OCI-LY3 (cell line): ENCODE measurements around the gene PHC2.

Experiments used
- H2AFZ ChIP-seq: fragments of 200-600, 300-600 bp; shearing (Covaris generic); 2 replicates; pipeline ENCODE4 v1.6.0; 2014; ENCODE audit warnings: antibody characterized with exemption, low read depth, low read length
- H3K27ac ChIP-seq: fragments of 200-600, 300-600 bp; sonication (generic); 2 replicates; pipeline ENCODE4 v1.5.1; 2014; ENCODE audit warnings: mild to moderate bottlenecking, low read length, moderate library complexity, mixed read lengths
- H3K27me3 ChIP-seq: fragments of 200-600, 300-600 bp; sonication (generic); 2 replicates; pipeline ENCODE4 v1.6.1; 2014; ENCODE audit warnings: low read depth, low read length, mixed read lengths
- H3K36me3 ChIP-seq: fragments of 200-600, 300-600 bp; sonication (generic); replicated peaks from 2 replicates; pipeline ENCODE3; 2014; ENCODE audit warnings: low read depth, low read length, mixed read lengths
- H3K4me1 ChIP-seq: fragments of 300-600, 200-600 bp; sonication (generic); 2 replicates; pipeline ENCODE4 v1.6.1; 2014; ENCODE audit warnings: low read length, mixed read lengths
- H3K4me2 ChIP-seq: fragments of 200-600, 300-600 bp; sonication (generic); 2 replicates; pipeline ENCODE4 v1.6.1; 2014; ENCODE audit warnings: low read length, mixed read lengths
- H3K4me3 ChIP-seq: fragments of 300-600, 200-600 bp; sonication (generic); 2 replicates; pipeline ENCODE4 v1.5.1; 2014; ENCODE audit warnings: antibody characterized with exemption, mild to moderate bottlenecking, low read length, moderate library complexity
- H3K79me2 ChIP-seq: fragments of 300-600, 200-600 bp; shearing (Covaris generic); 2 replicates; pipeline ENCODE4 v1.6.1; 2014; ENCODE audit warnings: mild to moderate bottlenecking, low read length, mixed read lengths
- H3K9ac ChIP-seq: fragments of 300-600, 200-600 bp; shearing (Covaris generic); 2 replicates; pipeline ENCODE4 v1.6.0; 2014; ENCODE audit warnings: mild to moderate bottlenecking, low read length, moderate library complexity
- H3K9me3 ChIP-seq: fragments of 200-600, 300-600 bp; shearing (Covaris generic); 2 replicates; pipeline ENCODE4 v1.6.1; 2014; ENCODE audit warnings: low read length, mixed read lengths; ENCODE audit not compliant: insufficient read depth
- H4K20me1 ChIP-seq: fragments of 200-600, 300-600 bp; sonication (generic); 2 replicates; pipeline ENCODE4 v1.6.1; 2016; ENCODE audit warnings: low read length, mixed read lengths; ENCODE audit not compliant: insufficient read depth
- EZH2phosphoT487 ChIP-seq: fragments of 200-600 bp; shearing (Covaris generic); IDR thresholded peaks from 2 replicates; pipeline ENCODE4 v1.6.1; 2018; ENCODE audit warnings: antibody characterized with exemption, mixed run types, low read depth
- TF ChIP-seq, protein P1 (sequence below): fragments of 200-600, 300-600 bp; sonication (generic); IDR thresholded peaks from 2 replicates; pipeline ENCODE4 v1.5.1; 2014; ENCODE audit warnings: antibody characterized with exemption, low read length, low read depth

The PHC2 gene

DNA sequence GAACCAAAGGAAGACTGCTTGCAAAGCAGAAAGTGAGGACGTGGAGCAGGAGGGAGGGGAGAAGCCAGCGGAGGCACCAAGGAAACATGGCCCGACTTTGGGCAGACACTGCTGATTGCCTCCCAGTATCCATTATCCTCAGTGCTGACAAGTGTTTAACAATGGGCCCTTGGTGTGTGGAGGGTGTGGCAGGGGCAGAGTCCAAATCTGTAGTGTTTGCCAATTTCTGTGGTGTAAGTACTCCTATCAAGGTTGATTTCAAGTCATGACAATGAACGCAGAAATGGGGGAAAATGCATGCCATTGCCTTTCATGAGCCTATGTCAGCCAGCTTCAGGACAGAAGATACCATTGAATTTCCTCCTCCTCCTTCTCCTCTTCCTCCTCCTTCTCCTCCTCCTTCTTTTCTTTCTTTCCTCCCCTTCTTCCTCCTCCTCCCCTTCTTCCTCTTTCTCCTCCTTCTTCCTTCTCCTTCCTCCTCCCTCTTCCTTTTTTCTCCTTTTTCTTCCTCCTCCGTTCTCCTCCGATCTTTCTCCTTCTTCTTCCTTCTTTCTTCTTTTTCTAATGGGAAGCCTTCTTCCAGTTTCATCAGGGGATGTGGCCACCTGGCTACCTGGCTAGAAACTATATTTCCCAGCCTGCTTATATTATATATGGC is 10.3 kb upstream of the PHC2 start:
- H2AFZ ChIP-seq = no peak overlapping the region
- no peaks in the 10 kb centered on the region for H3K4me1 ChIP-seq
- no peak for TF ChIP-seq EZH2phosphoT487
- TF ChIP-seq, protein P1, sequence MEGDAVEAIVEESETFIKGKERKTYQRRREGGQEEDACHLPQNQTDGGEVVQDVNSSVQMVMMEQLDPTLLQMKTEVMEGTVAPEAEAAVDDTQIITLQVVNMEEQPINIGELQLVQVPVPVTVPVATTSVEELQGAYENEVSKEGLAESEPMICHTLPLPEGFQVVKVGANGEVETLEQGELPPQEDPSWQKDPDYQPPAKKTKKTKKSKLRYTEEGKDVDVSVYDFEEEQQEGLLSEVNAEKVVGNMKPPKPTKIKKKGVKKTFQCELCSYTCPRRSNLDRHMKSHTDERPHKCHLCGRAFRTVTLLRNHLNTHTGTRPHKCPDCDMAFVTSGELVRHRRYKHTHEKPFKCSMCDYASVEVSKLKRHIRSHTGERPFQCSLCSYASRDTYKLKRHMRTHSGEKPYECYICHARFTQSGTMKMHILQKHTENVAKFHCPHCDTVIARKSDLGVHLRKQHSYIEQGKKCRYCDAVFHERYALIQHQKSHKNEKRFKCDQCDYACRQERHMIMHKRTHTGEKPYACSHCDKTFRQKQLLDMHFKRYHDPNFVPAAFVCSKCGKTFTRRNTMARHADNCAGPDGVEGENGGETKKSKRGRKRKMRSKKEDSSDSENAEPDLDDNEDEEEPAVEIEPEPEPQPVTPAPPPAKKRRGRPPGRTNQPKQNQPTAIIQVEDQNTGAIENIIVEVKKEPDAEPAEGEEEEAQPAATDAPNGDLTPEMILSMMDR = no peak

DNA sequence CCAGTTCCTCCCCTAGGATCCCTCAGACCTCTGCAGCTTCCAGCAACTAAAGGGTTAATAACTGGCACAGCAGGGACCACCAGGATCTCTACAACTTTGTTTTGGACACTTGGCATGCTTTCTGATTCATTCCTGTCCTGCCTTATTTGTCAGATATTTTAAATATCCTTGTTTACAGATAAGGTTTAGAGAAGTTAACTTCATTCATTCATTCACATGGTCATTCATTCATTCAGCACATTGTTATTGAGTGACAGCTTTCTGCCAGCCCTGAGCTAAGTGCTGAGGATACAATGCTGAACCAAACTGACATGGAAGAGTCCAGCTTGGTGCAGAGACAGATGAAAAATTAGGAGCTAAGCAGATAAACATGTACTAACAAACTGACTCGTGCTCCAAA is 8.8 kb upstream of the PHC2 start:
- H4K20me1 ChIP-seq = no peaks in the 10 kb centered on the region
- H3K9ac ChIP-seq = no peak overlapping the region
- H3K4me3 ChIP-seq = no peak overlapping the region
- H2AFZ ChIP-seq = no peak overlapping the region
- H3K27ac ChIP-seq = no peak overlapping the region
- TF ChIP-seq, protein P1 = no peak
- TF ChIP-seq EZH2phosphoT487 = no peak
- H3K4me1 ChIP-seq = no peaks in the 10 kb centered on the region
- no peaks in the 10 kb centered on the region for H3K36me3 ChIP-seq
- no peaks in the 10 kb centered on the region for H3K79me2 ChIP-seq
- H3K9me3 ChIP-seq = no peaks in the 10 kb centered on the region
- no peak overlapping the region for H3K4me2 ChIP-seq
- peaks cover 39% of the 10 kb centered on the region for H3K27me3 ChIP-seq

More for the DNA sequence above, 10.3 kb upstream of the PHC2 start:
- H3K27me3 ChIP-seq = peaks cover 30% of the 10 kb centered on the region
- H3K79me2 ChIP-seq = no peaks in the 10 kb centered on the region
- no peak overlapping the region for H3K27ac ChIP-seq
- no peak overlapping the region for H3K4me2 ChIP-seq
- no peak overlapping the region for H3K9ac ChIP-seq
- H3K4me3 ChIP-seq = no peak overlapping the region
- no peaks in the 10 kb centered on the region for H3K9me3 ChIP-seq
- no peaks in the 10 kb centered on the region for H3K36me3 ChIP-seq
- no peaks in the 10 kb centered on the region for H4K20me1 ChIP-seq

DNA sequence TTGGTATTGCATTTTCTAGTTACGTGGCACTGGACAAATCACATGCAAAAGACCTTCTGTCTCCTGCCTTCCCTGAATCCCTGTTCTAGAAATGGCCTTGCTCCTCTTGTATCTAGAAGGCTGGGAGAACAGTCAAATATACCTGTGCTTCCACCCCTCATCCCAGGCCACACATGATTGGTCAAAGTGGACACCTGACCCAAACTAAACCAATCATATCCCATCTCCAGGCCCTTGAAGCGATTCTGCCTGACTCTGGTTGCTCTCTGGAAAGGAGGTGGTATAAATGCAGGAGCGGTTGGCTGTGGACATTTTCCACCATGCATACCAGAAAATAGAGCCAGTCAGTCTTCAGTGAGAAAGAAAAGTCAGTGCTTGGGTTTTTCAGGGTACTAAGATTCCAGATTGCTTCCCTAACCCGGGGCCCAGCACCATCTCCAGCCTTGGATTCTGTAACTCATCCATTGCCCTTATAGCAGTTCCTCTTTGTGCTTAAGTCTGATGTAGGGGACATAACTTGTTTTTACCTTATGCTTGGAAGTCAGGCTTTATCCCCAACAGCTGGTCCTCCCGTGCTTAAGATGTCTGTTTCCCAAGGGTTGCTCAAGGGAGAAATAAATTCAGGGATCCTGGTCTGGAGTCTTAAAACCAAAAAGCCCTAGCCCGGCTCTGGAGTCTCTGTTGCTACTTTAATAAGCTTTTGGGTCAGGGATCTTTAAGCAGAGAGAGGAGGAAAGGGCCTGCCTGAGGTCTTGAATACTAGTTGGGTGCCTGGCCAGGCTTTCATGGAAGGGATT is 7.7 kb upstream of the PHC2 start:
- Histone ChIP-seq H4K20me1 (no peaks in the 10 kb centered on the region), H3K4me2 (no peak overlapping the region)

More for the DNA sequence above, 7.7 kb upstream of the PHC2 start:
- TF ChIP-seq EZH2phosphoT487 = no peak
- TF ChIP-seq, protein P1 = no peak
- no peak overlapping the region for H3K27ac ChIP-seq
- no peaks in the 10 kb centered on the region for H3K79me2 ChIP-seq
- H3K4me1 ChIP-seq = no peaks in the 10 kb centered on the region
- peaks cover 44% of the 10 kb centered on the region for H3K27me3 ChIP-seq
- no peak overlapping the region for H3K4me3 ChIP-seq
- no peak overlapping the region for H2AFZ ChIP-seq
- H3K9me3 ChIP-seq = no peaks in the 10 kb centered on the region
- H3K9ac ChIP-seq = no peak overlapping the region
- H3K36me3 ChIP-seq = no peaks in the 10 kb centered on the region
